Mesothelial cell of epicardium (in vitro differentiated cells): Measurements from ENCODE around the gene LSM12. TPM values are rescaled to one million over a fixed set of nuclear protein-coding genes. Genes with fewer than 3 reads are reported as not detected.
"Not testable (repeated sequence)": the region's sequence is repeated elsewhere in the genome, so short reads cannot be mapped to it uniquely, and the experiment has no call there.

Source experiments
- DNase-seq, 2 experiments: peaks; one replicate each; pipeline ENCODE4 v3.0.0; 2021; ENCODE audit warnings: low spot score in 2 of 2; ENCODE audit not compliant: unreplicated experiment in 2 of 2
- H3K27ac Mint-ChIP-seq: 2 replicates; pipeline ENCODE4 v1.8.0; 2021; ENCODE audit warnings: mixed read lengths
- H3K27me3 Mint-ChIP-seq: 2 replicates; pipeline ENCODE4 v1.8.0; 2021; ENCODE audit warnings: low read depth, mixed read lengths
- H3K36me3 Mint-ChIP-seq: 2 replicates; pipeline ENCODE4 v1.8.0; 2021; ENCODE audit warnings: mixed read lengths
- H3K4me1 Mint-ChIP-seq: 2 replicates; pipeline ENCODE4 v1.8.0; 2021; ENCODE audit warnings: mixed read lengths
- H3K4me3 Mint-ChIP-seq: 2 replicates; pipeline ENCODE4 v1.8.0; 2021; ENCODE audit warnings: mild to moderate bottlenecking, moderate library complexity, mixed read lengths
- H3K9me3 Mint-ChIP-seq: 2 replicates; pipeline ENCODE4 v1.8.0; 2021; ENCODE audit warnings: mixed read lengths
- total RNA-seq: library from RNA; stranded (reverse); gene quantifications from 3 replicates; pipeline ENCODE4 v1.2.1, GENCODE V29; 2021
- TF ChIP-seq, protein P1 (sequence below): fragments of 200-600 bp; sonication (generic); IDR thresholded peaks from one replicate; pipeline ENCODE4 v1.5.0; 2021; ENCODE audit warnings: antibody characterized with exemption; ENCODE audit not compliant: unreplicated experiment

The LSM12 gene
- total RNA-seq, 1 donor from 2014 or later = 58.0 TPM

DNA sequence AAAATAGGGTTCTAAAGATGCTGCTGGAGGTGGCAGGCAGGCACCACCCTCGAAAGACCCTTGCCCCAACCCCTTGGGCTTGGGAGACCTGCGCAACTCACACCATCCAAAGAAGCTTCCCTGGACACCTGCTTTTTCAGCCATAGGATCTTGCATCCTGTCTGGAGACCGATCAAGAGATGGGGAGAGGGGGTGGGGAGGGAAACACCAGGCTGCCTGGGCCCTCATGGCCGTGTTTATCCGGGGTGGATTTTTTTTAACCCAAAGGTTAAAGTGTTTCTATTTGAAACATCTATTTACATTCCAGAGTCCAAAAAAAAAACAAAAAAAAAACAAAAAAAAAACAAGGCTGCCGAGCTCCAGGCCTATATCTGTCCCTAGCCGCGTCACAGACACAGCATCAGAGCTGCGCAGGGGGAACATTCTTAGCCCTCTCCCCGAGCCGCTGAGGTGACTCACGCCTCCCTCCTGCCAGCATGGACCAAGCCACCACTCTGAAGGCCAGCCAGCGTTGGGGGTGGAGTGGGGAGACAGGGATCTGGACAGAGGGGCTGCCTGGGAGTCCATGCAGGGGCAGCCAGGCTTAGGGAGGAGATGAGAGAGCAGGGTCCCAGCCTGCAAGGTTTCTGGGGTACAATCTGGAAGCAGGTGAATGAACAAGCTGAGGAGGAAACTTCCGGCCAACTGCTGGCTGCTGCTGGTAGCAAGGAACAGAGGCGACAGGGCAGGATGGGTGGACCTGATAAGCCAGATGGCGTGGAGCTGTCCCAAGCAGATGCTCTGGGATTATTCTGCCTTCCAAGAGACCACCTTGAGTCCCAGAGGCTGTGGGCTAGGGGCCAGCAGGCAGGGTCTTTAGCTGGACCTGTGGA lies 42.2 kb upstream of the LSM12 start:
- H3K4me3 Mint-ChIP-seq = no peak overlapping the region
- no peaks in the 10 kb centered on the region for H3K27me3 Mint-ChIP-seq
- peaks cover 19% of the 10 kb centered on the region for H3K4me1 Mint-ChIP-seq
- no peak overlapping the region for H3K27ac Mint-ChIP-seq
- no peak for DNase-seq
- no peaks in the 10 kb centered on the region for H3K36me3 Mint-ChIP-seq
- TF ChIP-seq, protein P1, sequence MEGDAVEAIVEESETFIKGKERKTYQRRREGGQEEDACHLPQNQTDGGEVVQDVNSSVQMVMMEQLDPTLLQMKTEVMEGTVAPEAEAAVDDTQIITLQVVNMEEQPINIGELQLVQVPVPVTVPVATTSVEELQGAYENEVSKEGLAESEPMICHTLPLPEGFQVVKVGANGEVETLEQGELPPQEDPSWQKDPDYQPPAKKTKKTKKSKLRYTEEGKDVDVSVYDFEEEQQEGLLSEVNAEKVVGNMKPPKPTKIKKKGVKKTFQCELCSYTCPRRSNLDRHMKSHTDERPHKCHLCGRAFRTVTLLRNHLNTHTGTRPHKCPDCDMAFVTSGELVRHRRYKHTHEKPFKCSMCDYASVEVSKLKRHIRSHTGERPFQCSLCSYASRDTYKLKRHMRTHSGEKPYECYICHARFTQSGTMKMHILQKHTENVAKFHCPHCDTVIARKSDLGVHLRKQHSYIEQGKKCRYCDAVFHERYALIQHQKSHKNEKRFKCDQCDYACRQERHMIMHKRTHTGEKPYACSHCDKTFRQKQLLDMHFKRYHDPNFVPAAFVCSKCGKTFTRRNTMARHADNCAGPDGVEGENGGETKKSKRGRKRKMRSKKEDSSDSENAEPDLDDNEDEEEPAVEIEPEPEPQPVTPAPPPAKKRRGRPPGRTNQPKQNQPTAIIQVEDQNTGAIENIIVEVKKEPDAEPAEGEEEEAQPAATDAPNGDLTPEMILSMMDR = no peak
- no peaks in the 10 kb centered on the region for H3K9me3 Mint-ChIP-seq

DNA sequence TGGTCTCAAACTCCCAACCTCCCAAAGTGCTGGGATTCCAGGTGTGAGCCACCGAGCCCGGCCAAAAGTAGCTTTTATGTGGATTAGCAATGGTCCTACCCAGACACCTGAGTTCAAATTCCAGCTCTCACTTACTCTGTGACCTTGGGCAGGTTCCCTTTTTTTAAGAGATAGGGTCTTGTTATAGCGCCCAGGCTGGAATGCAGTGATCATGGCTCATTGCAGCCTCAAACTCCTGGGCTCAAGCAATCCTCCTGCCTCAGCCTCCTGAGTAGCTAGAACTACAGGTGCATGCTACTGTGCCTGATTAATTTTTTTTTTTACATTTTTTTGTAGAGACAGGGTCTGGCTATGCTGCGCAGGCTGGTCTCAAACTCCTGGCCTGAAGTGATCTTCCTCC lies 40.3 kb upstream of the LSM12 start:
- Mint-ChIP-seq H3K4me3 (no peak overlapping the region), H3K4me1 (peaks cover 24% of the 10 kb centered on the region), H3K27ac (no peak overlapping the region), H3K27me3 (no peaks in the 10 kb centered on the region), H3K36me3 (no peaks in the 10 kb centered on the region), H3K9me3 (no peaks in the 10 kb centered on the region)
- TF ChIP-seq, protein P1 = no peak
- DNase-seq = no peak

DNA sequence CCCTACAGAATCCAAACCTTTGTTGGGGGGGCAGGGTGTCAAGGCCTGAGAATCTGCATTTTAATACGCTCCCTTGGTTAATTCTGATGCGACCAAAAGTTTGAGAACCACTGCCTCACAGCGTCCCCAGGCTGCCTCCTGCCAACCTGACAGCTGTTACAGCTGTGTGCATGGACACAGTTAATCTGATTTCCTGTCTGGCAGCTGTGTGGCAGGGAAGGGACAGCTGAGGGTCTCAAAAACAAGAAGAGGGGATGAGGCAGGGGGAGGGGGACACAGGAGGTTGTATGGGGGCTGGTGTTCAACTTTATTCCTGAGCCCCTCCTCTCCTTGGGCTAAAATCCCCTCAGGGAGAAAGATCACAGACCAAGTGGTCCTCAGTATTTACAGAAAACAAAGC lies 39.5 kb upstream of the LSM12 start:
- Mint-ChIP-seq H3K36me3 (no peaks in the 10 kb centered on the region), H3K27ac (no peak overlapping the region), H3K9me3 (no peaks in the 10 kb centered on the region), H3K4me1 (peaks cover 21% of the 10 kb centered on the region), H3K4me3 (no peak overlapping the region), H3K27me3 (no peaks in the 10 kb centered on the region)
- TF ChIP-seq, protein P1 = no peak
- DNase-seq = no peak

GRCh38 chr17:44105483-44105882 lies 39.0 kb upstream of the LSM12 start:
- no peak overlapping the region for H3K4me3 Mint-ChIP-seq
- DNase-seq = no peak
- no peak overlapping the region for H3K27ac Mint-ChIP-seq
- TF ChIP-seq, protein P1 = no peak
- H3K9me3 Mint-ChIP-seq = no peaks in the 10 kb centered on the region
- no peaks in the 10 kb centered on the region for H3K36me3 Mint-ChIP-seq
- peaks cover 18% of the 10 kb centered on the region for H3K4me1 Mint-ChIP-seq
- no peaks in the 10 kb centered on the region for H3K27me3 Mint-ChIP-seq

DNA sequence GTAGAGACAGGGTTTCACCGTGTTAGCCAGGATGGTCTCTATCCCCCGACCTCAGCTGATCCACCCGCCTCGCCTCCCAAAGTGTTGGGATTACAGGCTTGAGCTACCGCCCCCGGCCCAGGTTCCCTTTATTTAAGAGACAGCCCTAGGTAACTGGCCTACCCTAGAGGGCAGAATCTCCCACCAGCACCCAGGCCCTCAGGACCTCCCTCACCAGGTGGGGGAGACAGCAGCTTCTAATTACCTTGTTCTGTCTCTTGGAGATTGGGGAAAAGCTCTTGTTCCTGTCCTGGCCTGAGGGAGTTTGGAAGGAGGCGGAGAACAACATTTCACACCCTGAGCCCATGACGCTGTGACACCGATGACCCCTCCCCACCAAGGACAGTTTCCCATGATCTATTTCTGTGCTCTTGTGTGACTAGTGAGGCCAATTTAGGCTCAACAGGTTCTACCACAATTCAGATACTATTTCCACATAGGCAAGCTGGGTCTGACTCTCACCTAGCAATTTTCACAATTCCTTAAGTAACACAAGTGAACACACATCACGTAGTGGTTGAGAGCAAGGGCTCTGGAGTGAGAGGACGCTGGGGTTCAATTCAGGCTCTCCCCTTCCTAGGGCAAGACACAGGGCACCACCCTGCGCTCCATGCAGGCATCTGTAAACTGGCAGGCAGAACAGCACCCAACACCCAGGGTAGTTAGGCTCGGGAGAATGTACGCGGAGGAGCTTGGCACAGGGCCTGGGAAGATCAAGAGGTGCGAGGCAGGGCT lies 36.6 kb upstream of the LSM12 start:
- H3K4me1 Mint-ChIP-seq = peaks cover 11% of the 10 kb centered on the region
- no peak overlapping the region for H3K4me3 Mint-ChIP-seq
- H3K27ac Mint-ChIP-seq = peak overlapping the region; percentile 74

GRCh38 chr17:44101858-44102257 lies 35.4 kb upstream of the LSM12 start:
- H3K4me1 Mint-ChIP-seq = peaks cover 11% of the 10 kb centered on the region
- not testable (repeated sequence) for H3K36me3 Mint-ChIP-seq, H3K27ac Mint-ChIP-seq, H3K9me3 Mint-ChIP-seq, H3K4me3 Mint-ChIP-seq, H3K27me3 Mint-ChIP-seq, DNase-seq

More for the DNA sequence above, 36.6 kb upstream of the LSM12 start:
- Mint-ChIP-seq H3K27me3 (no peaks in the 10 kb centered on the region), H3K9me3 (no peaks in the 10 kb centered on the region), H3K36me3 (no peaks in the 10 kb centered on the region)
- TF ChIP-seq, protein P1 = no peak
- no peak for DNase-seq
